Measurements from ENCODE around the gene MAST4.
A peak's percentile ranks its signal among the peaks of the same experiment; 100 is the strongest.
"Not testable (repeated sequence)": the region's sequence is repeated elsewhere in the genome, so short reads cannot be mapped to it uniquely, and the experiment has no call there.

The MAST4 gene

GRCh38 chr5:66742083-66742895 is 146.1 kb downstream of the MAST4 start:
- FAIRE-seq = no peak
- no peak for DNase-seq (ENCODE audit: low spot score)

GRCh38 chr5:66742896-66743247 is 146.7 kb downstream of the MAST4 start:
- DNase-seq (ENCODE audit: low spot score) (no peak), FAIRE-seq (no peak)

- no peak for FAIRE-seq
- DNase-seq (ENCODE audit: low spot score) = no peak
Measured at GRCh38 chr5:66743344-66743743, 147.2 kb downstream of the MAST4 start.

- peak; percentile 16 for DNase-seq (ENCODE audit: low spot score)
- no peak for FAIRE-seq
Measured at GRCh38 chr5:66744040-66744439, 147.8 kb downstream of the MAST4 start.

DNA sequence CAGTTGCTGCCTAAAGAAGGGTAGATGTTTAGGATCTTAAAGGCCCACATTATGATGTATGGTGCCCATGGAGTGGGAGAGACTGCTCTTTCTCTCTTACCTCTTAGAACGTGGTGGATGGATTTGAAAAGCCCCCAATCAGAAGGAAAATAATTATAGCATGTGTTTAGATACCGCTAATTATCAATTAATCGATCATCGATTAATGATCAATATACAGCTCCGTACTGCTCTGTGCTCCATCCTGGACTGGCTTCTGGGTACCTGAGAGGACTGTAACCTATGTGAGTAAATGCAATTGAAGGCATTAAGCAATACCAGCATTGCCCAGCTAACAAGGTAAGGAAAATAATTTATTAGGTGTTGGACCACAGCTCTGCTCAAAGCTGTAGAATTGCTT is 149.1 kb downstream of the MAST4 start:
- no peak for FAIRE-seq

DNA sequence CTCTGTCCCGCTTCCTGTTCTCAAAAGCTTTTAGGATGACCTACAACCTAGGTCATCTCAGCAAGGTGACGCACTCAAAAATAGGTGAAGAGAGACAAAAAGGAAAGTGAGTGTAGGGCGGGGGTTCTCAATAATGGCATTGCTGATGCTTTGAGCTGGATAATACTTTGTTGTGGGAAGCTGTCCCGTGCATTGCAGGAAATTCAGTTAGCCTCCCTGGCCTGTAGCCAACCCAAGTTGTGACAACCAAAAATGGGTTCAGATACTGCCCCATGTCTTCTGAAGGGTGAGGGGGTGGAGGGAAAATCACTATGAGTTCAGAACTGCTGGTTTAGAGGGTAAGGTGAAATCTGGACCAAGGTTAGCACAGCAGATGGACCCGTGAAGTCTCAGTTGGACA is 151.4 kb downstream of the MAST4 start:
- DNase-seq (ENCODE audit: low spot score) (no peak), FAIRE-seq (no peak)

More for the DNA sequence above, 149.1 kb downstream of the MAST4 start:
- DNase-seq (ENCODE audit: low spot score) = no peak

GRCh38 chr5:66752668-66753067 is 156.5 kb downstream of the MAST4 start:
- not testable (repeated sequence) for DNase-seq (ENCODE audit: low spot score); FAIRE-seq

GRCh38 chr5:66757219-66757833 is 161.1 kb downstream of the MAST4 start:
- FAIRE-seq (peak; percentile 68), DNase-seq (ENCODE audit: low spot score) (peak; percentile 40)

- FAIRE-seq = no peak
- no peak for DNase-seq (ENCODE audit: low spot score)
Measured at GRCh38 chr5:66757834-66758371, 161.7 kb downstream of the MAST4 start.

GRCh38 chr5:66769030-66769733 is 173.0 kb downstream of the MAST4 start:
- FAIRE-seq = peak; percentile 27
- no peak for DNase-seq (ENCODE audit: low spot score)

GRCh38 chr5:66769839-66770617 is 173.8 kb downstream of the MAST4 start:
- FAIRE-seq (no peak), DNase-seq (ENCODE audit: low spot score) (peak; percentile 21)

DNA sequence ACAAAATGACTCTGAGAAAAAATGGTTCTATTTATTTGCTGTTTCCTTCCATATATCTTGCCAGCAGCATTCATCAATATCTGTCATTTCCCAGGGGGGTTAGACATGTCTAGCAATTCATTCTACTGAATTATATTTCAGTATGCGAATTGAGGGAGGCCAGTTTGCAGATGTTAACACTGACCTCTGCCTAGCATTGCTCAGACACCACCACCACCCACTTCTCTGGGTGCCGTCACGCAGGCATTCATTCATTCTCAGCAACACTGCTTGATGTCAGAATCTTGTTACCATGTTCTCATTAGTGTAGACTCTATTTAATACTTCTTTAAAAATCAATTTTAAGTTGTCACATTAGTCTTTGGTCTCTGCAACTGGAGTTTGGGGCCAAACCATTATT is 181.7 kb downstream of the MAST4 start:
- DNase-seq (ENCODE audit: low spot score) = no peak
- no peak for FAIRE-seq

DNA sequence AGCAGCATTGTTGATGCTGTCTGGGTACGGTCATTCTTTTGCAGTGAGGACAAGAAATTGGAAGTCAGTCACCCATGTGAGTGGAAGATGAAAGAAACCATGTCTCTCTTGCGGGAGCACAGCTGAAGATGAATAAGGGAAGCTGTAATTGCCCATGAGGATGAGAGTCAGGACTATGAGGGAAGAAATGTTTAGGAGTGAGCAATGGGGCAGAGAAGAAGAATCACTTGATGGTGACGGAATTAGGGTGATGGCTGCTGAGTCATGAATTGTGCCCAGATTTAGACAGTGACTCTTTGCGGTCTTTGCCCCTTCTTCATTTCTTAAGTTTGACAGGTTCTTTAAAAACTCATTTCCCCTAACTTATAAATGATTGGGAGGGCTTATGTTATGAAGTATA is 183.3 kb downstream of the MAST4 start:
- FAIRE-seq (no peak), DNase-seq (ENCODE audit: low spot score) (no peak)

DNA sequence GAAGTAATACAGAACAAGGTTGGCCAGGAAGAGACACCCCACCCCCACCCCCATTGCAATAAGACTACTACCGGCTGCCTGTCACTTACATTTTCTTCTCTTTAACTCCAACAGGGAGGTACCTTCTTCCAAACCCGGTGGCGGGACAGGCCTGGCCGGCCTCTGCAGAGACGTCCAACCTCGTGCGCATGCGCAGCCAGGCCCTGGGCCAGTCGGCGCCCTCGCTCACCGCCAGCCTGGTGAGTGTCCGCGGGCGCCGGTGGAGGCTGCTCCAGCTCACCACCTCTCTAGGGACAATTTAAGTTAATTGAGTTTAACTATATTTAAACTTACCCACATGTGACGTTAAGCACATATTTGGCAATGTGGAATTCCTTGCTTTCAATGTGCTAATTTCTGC is 192.4 kb downstream of the MAST4 start:
- FAIRE-seq = no peak

DNA sequence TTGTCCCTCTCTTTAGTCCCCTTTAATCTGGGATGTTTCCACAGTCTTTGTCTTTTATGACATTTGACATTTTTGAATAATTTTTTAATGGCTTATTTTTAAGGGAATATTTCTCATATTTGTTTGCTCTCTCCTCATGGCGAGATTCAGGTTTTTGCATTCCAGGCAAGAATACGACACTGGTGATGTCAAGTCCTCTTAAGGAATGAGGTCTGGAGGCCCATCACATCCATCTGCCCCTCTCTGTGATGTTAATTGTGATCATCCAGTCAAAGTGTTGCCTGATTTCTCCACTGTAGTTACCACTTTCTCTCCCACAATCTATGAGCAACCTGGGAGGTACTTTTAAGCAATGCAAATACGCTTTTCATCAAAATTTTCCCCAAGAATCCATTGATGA is 193.2 kb downstream of the MAST4 start:
- DNase-seq (ENCODE audit: low spot score) (no peak), FAIRE-seq (no peak)

More for the DNA sequence above, 192.4 kb downstream of the MAST4 start:
- DNase-seq (ENCODE audit: low spot score) = no peak

DNA sequence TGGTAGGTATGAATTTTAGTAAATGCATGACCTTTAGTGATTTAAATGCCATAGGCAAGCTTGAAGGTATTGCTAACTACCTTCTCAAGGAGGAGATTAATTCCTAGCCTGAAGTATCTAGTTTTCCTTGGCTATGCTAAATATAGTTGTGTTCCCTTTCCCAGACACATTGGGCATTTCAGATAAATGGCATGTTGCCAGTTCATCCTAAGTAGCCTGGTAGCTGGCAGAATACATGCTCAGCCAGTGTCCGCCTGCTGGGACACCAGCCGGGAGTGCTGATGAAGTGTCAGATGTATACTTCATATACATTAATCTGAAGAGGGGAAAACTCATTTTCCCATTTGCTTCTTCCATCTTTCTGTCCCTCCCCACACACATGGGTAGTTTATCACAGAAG is 196.9 kb downstream of the MAST4 start:
- DNase-seq (ENCODE audit: low spot score) = no peak
- FAIRE-seq = no peak

DNA sequence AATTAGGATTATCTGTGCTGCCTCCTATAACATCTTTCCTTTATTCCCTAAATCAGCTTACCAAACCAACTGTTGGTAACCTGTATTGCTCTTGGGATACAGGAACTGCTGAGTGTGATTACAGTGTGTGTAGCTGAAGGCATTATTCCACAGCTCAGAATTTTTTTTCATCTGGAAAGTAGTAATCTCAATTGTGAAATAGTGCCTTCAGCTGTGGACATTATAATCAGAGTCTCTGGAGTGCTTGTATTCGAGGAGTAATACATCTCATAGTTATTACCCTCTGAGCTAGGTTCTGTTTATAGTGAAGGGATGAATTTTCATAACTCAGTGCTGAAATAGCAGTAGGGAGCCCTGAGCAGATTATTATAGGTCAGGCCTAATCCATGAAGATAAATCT is 199.5 kb downstream of the MAST4 start:
- DNase-seq (ENCODE audit: low spot score) (no peak), FAIRE-seq (no peak)

- FAIRE-seq (no peak), DNase-seq (ENCODE audit: low spot score) (peak; percentile 23)
Measured at GRCh38 chr5:66796305-66797292, 200.4 kb downstream of the MAST4 start.

DNA sequence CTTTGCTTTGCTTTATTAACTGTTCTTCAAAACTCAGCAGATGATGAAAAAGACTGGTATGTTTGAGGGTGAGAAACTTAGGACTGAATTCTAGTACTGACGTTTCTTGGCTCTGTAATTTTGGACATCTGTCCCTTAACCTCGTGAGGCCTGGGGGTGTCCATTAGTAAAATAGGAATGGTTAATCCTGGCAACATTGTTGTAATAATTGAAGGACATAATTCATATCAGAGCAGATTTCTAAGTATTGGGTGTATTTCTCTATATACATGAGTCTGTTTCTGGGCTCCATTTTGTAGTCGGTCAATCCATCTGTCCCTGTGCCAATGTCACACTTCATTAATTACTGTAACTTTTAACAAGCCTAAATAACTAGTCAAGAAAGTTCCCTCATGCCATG is 206.7 kb downstream of the MAST4 start:
- DNase-seq (ENCODE audit: low spot score) = no peak
- FAIRE-seq = no peak
